Measurements from ENCODE around the gene MAN1A1. TPM values are rescaled to one million over a fixed set of nuclear protein-coding genes. Genes with fewer than 3 reads are reported as not detected.

MAN1A1 gene
- polyA plus RNA-seq, 3 donors: 11.0 to 20.4 (median 16.1) TPM

GRCh38 chr6:119189498-119189897 is 160.1 kb downstream of the MAN1A1 start:
- Histone ChIP-seq H3K4me2 (replicated peaks; ENCODE audit: extremely low read depth, low read length, poor library complexity, severe bottlenecking) (no peak overlapping the region), H3K36me3 (replicated peaks in 1 of 2; ENCODE audit: control insufficient read depth in 1 of 2, insufficient read depth in 2 of 2, low read length in 2 of 2) (peaks cover 16 to 57% of the 10 kb centered on the region in 2 donors), H3K4me3 (replicated peaks in 1 of 3; ENCODE audit: low read depth in 2 of 3, low read length in 3 of 3) (no peak overlapping the region), H3K27ac (ENCODE audit: low read depth in 1 of 2, low read length in 2 of 2) (no peak overlapping the region), H3K27me3 (ENCODE audit: control insufficient read depth in 2 of 2, insufficient read depth in 2 of 2, low read length in 2 of 2) (no peaks in the 10 kb centered on the region), H3K79me2 (ENCODE audit: insufficient read depth, low read length) (no peaks in the 10 kb centered on the region), H3K4me1 (ENCODE audit: control insufficient read depth in 1 of 2, insufficient read depth in 2 of 2, low read length in 2 of 2) (no peaks in the 10 kb centered on the region), H3K9me3 (replicated peaks in 1 of 2; ENCODE audit: control insufficient read depth in 1 of 2, insufficient read depth in 1 of 2, low read length in 2 of 2) (no peaks in the 10 kb centered on the region), H4K20me1 (ENCODE audit: insufficient read depth, low read length) (no peaks in the 10 kb centered on the region), H3K9ac (ENCODE audit: insufficient read depth, low read length, poor library complexity, severe bottlenecking) (no peak overlapping the region), H2AFZ (ENCODE audit: insufficient read depth, low read depth, low read length, poor library complexity, severe bottlenecking) (no peak overlapping the region)
- no peak for TF ChIP-seq CTCF (IDR thresholded peaks at IDR 0.05)
- no peak for DNase-seq
- Mint-ChIP-seq H3K27ac (no peak overlapping the region), H3K27me3 (ENCODE audit: low read depth in 3 of 3) (peaks cover 0 to 3% (median 0%) of the 10 kb centered on the region in 3 donors), H3K36me3 (peaks cover 37 to 48% of the 10 kb centered on the region in 2 donors), H3K4me1 (no peaks in the 10 kb centered on the region), H3K9me3 (peaks cover 0 to 2% (median 0%) of the 10 kb centered on the region in 7 donors), H3K4me3 (no peak overlapping the region)
- intact Hi-C loops (cut with micrococcal nuclease): loop anchor here in 1 of 2 donors (10.0 kb wide), 1 partner anchor 65 kb away; no protein-coding TSS in a partner anchor
- WGBS (ENCODE audit: insufficient coverage): 91% methylated on average over 8 of the region's 14 CpGs

- no peak overlapping the region for H3K4me3 ChIP-seq (replicated peaks in 1 of 3; ENCODE audit: low read depth in 2 of 3, low read length in 3 of 3)
- H2AFZ ChIP-seq (ENCODE audit: insufficient read depth, low read depth, low read length, poor library complexity, severe bottlenecking): no peak overlapping the region
- H3K36me3 Mint-ChIP-seq: peaks cover 41 to 49% of the 10 kb centered on the region in 2 donors
Measured at GRCh38 chr6:119187596-119187995, 162.0 kb downstream of the MAN1A1 start.

More at GRCh38 chr6:119187596-119187995, 162.0 kb downstream of the MAN1A1 start:
- no peak for TF ChIP-seq CTCF (IDR thresholded peaks at IDR 0.05)
- Histone ChIP-seq H3K9me3 (replicated peaks in 1 of 2; ENCODE audit: control insufficient read depth in 1 of 2, insufficient read depth in 1 of 2, low read length in 2 of 2) (no peaks in the 10 kb centered on the region), H3K27ac (ENCODE audit: low read depth in 1 of 2, low read length in 2 of 2) (no peak overlapping the region), H4K20me1 (ENCODE audit: insufficient read depth, low read length) (no peaks in the 10 kb centered on the region), H3K79me2 (ENCODE audit: insufficient read depth, low read length) (no peaks in the 10 kb centered on the region), H3K9ac (ENCODE audit: insufficient read depth, low read length, poor library complexity, severe bottlenecking) (no peak overlapping the region), H3K4me1 (ENCODE audit: control insufficient read depth in 1 of 2, insufficient read depth in 2 of 2, low read length in 2 of 2) (no peaks in the 10 kb centered on the region), H3K27me3 (ENCODE audit: control insufficient read depth in 2 of 2, insufficient read depth in 2 of 2, low read length in 2 of 2) (no peaks in the 10 kb centered on the region), H3K4me2 (replicated peaks; ENCODE audit: extremely low read depth, low read length, poor library complexity, severe bottlenecking) (no peak overlapping the region), H3K36me3 (replicated peaks in 1 of 2; ENCODE audit: control insufficient read depth in 1 of 2, insufficient read depth in 2 of 2, low read length in 2 of 2) (peaks cover 12 to 57% of the 10 kb centered on the region in 2 donors)
- H3K27ac Mint-ChIP-seq: no peak overlapping the region
- no CpG with 5 or more reads among the region's 1 CpG for WGBS (ENCODE audit: insufficient coverage)
- H3K9me3 Mint-ChIP-seq: peaks cover 0 to 4% (median 0%) of the 10 kb centered on the region in 7 donors
- DNase-seq: no peak
- intact Hi-C loops (cut with micrococcal nuclease): loop anchor here in 1 of 2 donors (10.0 kb wide), 1 partner anchor 63 kb away; no protein-coding TSS in a partner anchor
- peaks cover 0 to 1% (median 0%) of the 10 kb centered on the region in 3 donors for H3K27me3 Mint-ChIP-seq (ENCODE audit: low read depth in 3 of 3)
- no peaks in the 10 kb centered on the region for H3K4me1 Mint-ChIP-seq
- no peak overlapping the region for H3K4me3 Mint-ChIP-seq

Data from CD14-positive monocyte (primary cell).